NOMO-1 treated with dmso at 0.1 percent for 144 hours (cell line): ENCODE measurements around the gene PDE1C.
"Not testable (repeated sequence)": the region's sequence is repeated elsewhere in the genome, so short reads cannot be mapped to it uniquely, and the experiment has no call there.

Experiments
- DNase-seq: peaks from one replicate; lab custom pipeline; 2025; ENCODE audit not compliant: unreplicated experiment; lab: John Stamatoyannopoulos, UW

Gene PDE1C

GRCh38 chr7:32045228-32045627 is 25.0 kb downstream of the PDE1C start:
- DNase-seq: no peak

DNA sequence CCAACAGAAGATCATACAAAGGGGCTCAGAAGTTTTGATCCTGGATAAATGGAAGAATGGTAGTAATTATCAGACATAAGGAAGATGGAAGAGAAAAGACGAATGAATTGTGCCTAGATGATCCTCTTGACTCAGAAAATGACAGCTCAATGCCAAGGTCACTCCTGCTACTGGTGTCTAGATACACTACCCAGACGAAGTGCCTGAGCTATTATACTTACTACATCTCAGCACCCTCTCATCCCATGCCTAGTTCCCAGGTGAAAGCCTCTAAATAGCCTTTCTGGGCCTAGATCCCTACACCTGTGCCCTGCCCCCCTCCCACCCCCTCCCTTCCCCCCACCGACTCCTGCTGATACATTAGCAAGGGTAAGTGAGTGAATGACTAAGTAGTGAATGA is 25.5 kb downstream of the PDE1C start:
- no peak for DNase-seq

DNA sequence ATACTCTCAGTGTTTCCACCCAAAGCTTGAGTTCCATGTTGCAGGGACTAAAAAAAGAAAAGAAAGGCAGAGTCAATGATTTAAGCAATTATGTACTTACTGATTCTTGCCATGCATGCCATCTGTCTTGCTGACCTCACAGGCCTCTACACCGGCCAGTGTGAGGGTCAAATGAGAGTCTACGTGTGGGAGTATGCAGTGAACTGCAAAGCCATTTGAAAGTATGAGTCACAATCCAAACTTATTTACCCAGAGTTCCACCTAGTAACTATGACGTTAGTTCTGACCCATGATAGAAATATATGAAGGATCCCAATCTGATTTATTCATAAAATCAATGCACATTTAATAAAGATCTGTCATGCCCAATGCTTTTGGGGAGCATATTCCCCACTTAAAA is 26.5 kb downstream of the PDE1C start:
- DNase-seq: no peak

DNA sequence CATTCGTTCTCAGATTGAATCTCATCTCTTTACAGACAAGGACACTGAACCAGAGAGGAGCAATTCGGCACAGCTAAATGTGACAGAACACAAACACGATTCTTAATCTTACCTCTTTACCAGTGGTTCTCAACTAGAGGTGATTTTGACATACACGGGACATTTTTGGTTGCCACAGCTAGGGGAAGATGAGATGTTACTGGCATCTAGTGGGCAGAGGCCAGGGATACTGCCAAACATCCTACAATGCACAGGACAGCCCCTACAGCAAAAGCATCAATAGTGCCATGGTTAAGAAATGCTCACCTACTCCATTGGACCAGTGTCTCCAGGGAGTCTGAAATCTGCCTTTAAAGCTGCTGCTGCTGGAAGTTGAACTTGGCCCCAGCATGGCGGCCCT is 27.3 kb downstream of the PDE1C start:
- no peak for DNase-seq

- no peak for DNase-seq
These were observed 31.0 kb downstream of the PDE1C start for GRCh38 chr7:32039000-32039756.

GRCh38 chr7:32037650-32038198 is 32.5 kb downstream of the PDE1C start:
- DNase-seq: no peak

GRCh38 chr7:32036557-32036956 is 33.6 kb downstream of the PDE1C start:
- no peak for DNase-seq

GRCh38 chr7:32034052-32034451 is 36.2 kb downstream of the PDE1C start:
- no peak for DNase-seq

DNA sequence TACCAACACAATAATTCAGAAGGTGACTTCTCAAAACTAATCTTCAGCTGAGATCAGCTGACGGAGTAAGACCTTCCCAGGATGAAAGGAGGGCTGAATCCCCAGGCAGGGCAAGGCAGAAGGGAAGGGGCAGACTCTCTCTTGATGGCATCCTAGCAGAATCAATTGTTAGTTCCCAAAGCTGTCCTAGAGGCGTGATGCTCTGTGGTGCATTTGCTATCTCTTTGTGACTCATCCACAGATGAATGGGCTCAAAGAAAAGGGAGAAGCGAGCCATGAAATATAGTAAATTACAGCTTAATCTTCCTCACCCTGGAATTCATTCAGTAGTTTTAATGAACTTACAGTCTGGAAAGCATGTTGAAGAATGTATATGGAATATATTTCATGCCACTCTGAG is 37.2 kb downstream of the PDE1C start:
- no peak for DNase-seq

DNA sequence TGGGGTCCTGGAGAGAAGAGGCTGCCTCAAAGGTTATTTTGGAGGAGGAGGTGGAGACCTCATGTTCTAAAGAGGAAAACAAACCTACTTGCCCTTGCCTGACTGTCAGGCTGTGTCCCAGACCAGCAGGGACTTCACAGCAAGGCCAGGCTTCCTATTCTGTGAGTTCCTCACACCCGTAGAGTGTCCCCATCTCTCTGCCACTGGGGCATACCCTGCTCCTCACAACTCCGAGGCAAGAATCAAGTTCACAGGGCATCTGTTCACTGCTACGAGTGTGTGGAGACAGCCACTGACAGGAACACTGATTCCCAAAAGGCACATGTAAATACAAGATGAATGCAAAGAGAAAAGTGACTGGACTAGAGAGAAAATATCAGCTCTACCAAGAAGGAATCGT is 38.0 kb downstream of the PDE1C start:
- no peak for DNase-seq

DNA sequence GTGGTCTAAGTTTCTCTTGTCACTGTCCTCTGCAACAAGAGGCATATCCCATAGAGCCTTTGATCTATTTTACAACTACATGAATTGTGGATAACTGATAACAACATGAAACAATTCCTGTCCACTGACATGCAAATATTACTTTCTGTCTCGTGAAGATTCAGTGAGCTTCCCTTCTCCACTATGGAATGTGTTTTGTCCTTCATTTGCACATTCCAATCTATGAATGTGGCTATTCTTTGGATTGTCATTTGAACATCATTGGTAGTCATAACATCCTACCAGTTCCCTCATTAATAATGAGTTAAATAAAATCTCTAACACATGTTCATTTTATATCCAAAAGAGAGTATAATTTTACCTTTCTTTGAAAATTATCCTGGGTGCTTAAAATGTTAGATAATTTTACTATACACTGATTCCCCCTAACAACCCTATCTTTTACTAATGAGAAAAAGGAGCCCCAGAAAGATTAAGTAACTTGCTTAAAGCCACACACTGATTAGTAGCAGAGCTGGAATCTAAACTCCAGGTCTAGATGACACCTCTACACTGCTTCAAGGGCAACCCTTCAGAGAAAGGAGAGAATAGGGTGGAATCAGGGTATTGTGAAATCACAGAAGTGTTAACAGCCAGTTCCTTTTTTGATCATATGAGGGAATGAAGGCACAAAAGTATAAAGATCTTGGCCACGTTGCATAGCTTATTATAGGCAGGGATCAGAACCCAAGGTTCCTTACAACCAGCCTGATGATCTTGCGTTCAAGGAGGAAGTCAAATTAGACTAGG is 39.1 kb downstream of the PDE1C start:
- DNase-seq: peak; percentile 69

DNA sequence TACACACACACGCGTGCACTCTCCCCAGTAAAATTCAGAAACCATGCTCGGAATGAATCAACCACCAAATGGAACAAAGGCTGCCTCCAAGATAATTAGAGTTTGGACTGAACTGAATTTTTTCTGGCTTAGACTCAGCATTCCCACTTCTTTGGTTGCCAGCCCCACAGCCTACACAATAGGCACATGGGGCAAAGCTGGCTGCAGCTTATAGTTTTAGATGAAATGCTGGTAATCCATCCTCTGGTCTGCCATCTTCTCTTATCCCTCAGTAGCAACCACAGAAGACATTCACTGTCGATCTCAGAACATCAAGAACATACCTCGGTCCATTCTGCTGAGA is 44.2 kb downstream of the PDE1C start:
- no peak for DNase-seq

DNA sequence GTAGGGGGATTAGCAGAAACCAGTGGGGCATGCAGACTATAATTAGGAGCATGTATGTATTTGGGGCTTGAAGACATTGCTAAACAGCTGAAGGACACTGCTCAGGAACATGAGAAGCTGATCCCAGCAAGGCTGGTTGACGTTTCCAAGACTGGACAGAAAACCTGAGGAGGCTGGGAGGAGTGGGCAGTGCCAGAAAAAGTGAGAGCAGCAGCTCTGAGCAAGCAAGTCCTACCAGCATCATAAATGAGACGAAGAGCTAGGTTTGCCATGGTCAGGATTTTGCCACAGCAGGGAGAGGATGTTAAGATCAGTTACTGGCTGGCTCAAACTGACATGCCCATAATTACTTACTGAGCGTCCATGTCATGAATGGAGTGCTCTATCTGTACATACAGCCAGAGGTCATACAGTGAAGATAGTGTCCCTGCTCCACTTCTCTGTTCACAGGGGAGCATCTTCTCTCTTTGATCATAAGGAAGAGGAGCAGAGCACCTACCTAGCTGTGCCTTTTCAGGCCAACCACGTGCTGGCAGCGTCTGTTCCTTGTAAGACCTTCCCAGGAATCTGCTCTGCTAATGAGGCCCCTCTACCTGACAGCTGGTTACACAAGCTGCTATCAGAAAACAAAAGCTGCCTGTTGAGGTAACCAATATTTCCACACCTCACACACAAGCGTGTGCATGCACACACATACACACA is 44.7 kb downstream of the PDE1C start:
- no peak for DNase-seq

GRCh38 chr7:32023376-32023775 is 46.8 kb downstream of the PDE1C start:
- no peak for DNase-seq

GRCh38 chr7:32022966-32023365 is 47.2 kb downstream of the PDE1C start:
- DNase-seq: no peak

DNA sequence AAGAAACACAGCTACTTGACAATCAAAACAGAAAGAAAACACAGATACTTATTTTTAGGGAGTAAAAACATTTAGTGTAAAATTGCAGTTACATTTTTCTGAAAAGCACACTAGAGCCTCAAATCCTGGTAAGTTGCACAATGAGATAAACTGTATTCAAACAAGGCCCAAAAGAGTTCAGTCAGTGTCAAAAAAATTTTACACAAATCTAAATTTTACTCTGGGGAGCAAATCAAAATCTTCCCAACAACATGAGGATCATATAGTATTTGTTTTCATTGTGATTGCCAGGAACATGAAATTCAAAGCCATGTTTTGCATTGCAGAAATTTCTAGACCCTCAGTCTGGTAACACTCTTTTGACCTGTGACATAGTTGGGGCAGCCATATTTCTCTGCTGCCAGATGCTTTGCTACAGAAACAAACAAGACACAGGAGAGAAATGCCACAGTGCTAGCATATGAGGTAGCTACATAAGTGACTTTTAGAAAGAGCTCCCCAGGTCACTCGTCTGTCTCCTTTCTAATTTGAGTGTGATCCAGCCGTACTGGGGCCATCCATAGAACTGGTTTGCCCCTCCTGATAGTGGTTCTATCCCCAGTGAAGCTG is 49.6 kb downstream of the PDE1C start:
- no peak for DNase-seq

DNA sequence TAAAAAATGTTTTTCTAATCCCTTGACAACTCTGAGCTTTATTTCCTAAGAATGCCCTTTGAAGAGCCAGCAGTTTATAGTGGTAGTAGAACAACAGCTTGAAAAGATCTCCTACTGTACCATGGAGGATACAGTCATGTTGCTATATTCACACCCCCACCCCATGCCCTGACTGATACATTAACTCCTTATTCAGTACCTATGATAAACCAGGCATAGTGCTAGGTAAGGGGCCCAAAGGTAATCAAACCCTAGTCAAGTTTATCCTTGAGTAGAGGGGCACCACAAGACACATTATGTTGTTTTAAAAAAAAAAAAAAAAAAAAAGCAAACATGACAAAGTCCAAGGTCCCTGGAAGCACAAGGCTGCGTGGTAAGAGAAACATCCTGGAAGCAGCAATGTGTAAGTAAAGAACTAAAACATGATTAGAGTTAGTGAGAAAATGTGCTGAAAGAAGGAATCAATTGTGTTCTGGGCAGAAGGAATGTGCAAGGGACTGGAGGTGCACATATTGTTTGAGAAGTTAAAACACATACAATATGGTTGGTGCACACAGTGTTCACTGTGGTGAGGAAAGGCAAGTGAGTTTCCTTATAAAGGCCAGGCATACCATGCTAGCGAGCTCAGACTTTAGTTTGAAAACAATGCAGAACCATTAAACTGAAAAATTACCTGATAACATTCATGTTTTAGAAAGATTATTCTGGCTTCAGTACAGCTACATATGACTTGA is 51.2 kb downstream of the PDE1C start:
- DNase-seq: no peak

- DNase-seq: no peak
These were observed 55.1 kb downstream of the PDE1C start for GRCh38 chr7:32015133-32015532.

GRCh38 chr7:32013471-32013870 is 56.7 kb downstream of the PDE1C start:
- not testable (repeated sequence) for DNase-seq

- no peak for DNase-seq
These were observed 64.6 kb downstream of the PDE1C start for GRCh38 chr7:32005577-32005976.

GRCh38 chr7:32001948-32002347 is 68.3 kb downstream of the PDE1C start:
- DNase-seq: no peak
